B cell (primary cell): ENCODE data around the gene SLC8A3. TPM values are rescaled to one million over a fixed set of nuclear protein-coding genes. Genes with fewer than 3 reads are reported as not detected.

Experiments used
- ATAC-seq: fragments of 200-7000 bp; cut with Tn5 transposase; one replicate; pipeline ENCODE4 v1.10.0; 2021; ENCODE audit warnings: low read depth, mild to moderate bottlenecking, moderate number of reproducible peaks, moderate library complexity
- CTCF ChIA-PET: fragments of 350-600 bp; sonication (Branson Sonifier 250); formaldehyde crosslinking; loops from one replicate; lab custom pipeline; 2021; ENCODE audit warnings: antibody characterized with exemption, inconsistent platforms; lab: Charles Lee
- POLR2A ChIA-PET: fragments of 350-600 bp; sonication (Branson Sonifier 250); formaldehyde crosslinking; loops from one replicate; lab custom pipeline; 2021; ENCODE audit warnings: antibody characterized with exemption; lab: Charles Lee
- DNase-seq: peaks from one replicate; pipeline ENCODE4 v3.0.0; 2013
- H2AFZ ChIP-seq: 2 replicates; pipeline ENCODE4 v1.6.1; 2012; ENCODE audit warnings: mild to moderate bottlenecking, low read depth, low read length; ENCODE audit not compliant: insufficient read depth, poor library complexity, severe bottlenecking
- H3K27ac ChIP-seq, 2 donors: 1 replicate in 1 of 2; 2 replicates in 1 of 2; pipeline ENCODE4 v1.5.1; 2012 to 2013; ENCODE audit warnings: low read length in 2 of 2, mild to moderate bottlenecking in 2 of 2, moderate library complexity in 1 of 2
- H3K27me3 ChIP-seq, 4 experiments: fragments of 200-600 bp in 1 of 4; sonication (generic) in 1 of 4; replicated peaks in 1 of 4; 1 replicate in 2 of 4; 2 replicates in 2 of 4; pipeline versions ENCODE4 v1.6.1 to v1.7.0; 2013 to 2016; ENCODE audit warnings: low read length in 3 of 4, mild to moderate bottlenecking in 2 of 4, mixed read lengths in 1 of 4, moderate library complexity in 1 of 4; ENCODE audit not compliant: insufficient read depth in 4 of 4, control insufficient read depth in 3 of 4; ENCODE audit errors: control extremely low read depth in 1 of 4
- H3K36me3 ChIP-seq, 2 experiments: replicated peaks in 1 of 2; 1 replicate in 1 of 2; 2 replicates in 1 of 2; pipeline versions ENCODE4 v1.6.1 to v1.7.1; 2013; ENCODE audit warnings: low read length in 1 of 2; ENCODE audit not compliant: insufficient read depth in 2 of 2, control insufficient read depth in 1 of 2; ENCODE audit errors: control extremely low read depth in 1 of 2, extremely low read depth in 1 of 2
- H3K4me1 ChIP-seq, 2 donors: fragments of 200-600 bp in 1 of 2; sonication (generic) in 1 of 2; 1 replicate in 1 of 2; 2 replicates in 1 of 2; pipeline versions ENCODE4 v1.5.1 to v1.6.1; 2013 to 2017; ENCODE audit warnings: low read length in 2 of 2; ENCODE audit not compliant: control insufficient read depth in 2 of 2, insufficient read depth in 2 of 2
- H3K4me2 ChIP-seq: replicated peaks from 2 replicates; pipeline ENCODE3; 2012; ENCODE audit warnings: mild to moderate bottlenecking, low read depth, low read length; ENCODE audit not compliant: poor library complexity, severe bottlenecking
- H3K4me3 ChIP-seq, 5 experiments: fragments of 200-600 bp in 1 of 5; sonication (generic) in 1 of 5; 1 replicate in 3 of 5; 2 replicates in 2 of 5; pipeline versions ENCODE4 v1.5.1 to v1.7.0; 2011 to 2016; ENCODE audit warnings: low read length in 4 of 5, mild to moderate bottlenecking in 4 of 5, low read depth in 2 of 5, control low read depth in 1 of 5, moderate library complexity in 1 of 5; ENCODE audit not compliant: insufficient read depth in 1 of 5; ENCODE audit errors: control extremely low read depth in 1 of 5, extremely low read depth in 1 of 5
- H3K79me2 ChIP-seq: fragments of 200-600 bp; sonication (generic); one replicate; pipeline ENCODE4 v1.6.0; 2016; ENCODE audit warnings: low read length; ENCODE audit not compliant: control insufficient read depth, insufficient read depth
- H3K9ac ChIP-seq: fragments of 200-600 bp; sonication (generic); 2 replicates; pipeline ENCODE4 v1.6.1; 2017; ENCODE audit warnings: mild to moderate bottlenecking, low read length, moderate library complexity
- H3K9me3 ChIP-seq, 3 donors: one replicate each; pipeline versions ENCODE4 v1.6.1 to v1.7.1; 2013; ENCODE audit warnings: low read length in 2 of 3; ENCODE audit not compliant: control insufficient read depth in 2 of 3, insufficient read depth in 1 of 3; ENCODE audit errors: control extremely low read depth in 1 of 3
- H4K20me1 ChIP-seq: 2 replicates; pipeline ENCODE4 v1.6.0; 2012; ENCODE audit warnings: mild to moderate bottlenecking, low read length; ENCODE audit not compliant: insufficient read depth, control insufficient read depth, poor library complexity, severe bottlenecking
- H3K27ac Mint-ChIP-seq: one replicate; pipeline ENCODE4 v1.8.0; 2021; ENCODE audit warnings: mixed read lengths
- H3K27me3 Mint-ChIP-seq: one replicate; pipeline ENCODE4 v1.8.0; 2021; ENCODE audit warnings: mixed read lengths
- H3K4me1 Mint-ChIP-seq: one replicate; pipeline ENCODE4 v1.8.0; 2021; ENCODE audit warnings: mixed read lengths
- H3K4me3 Mint-ChIP-seq: one replicate; pipeline ENCODE4 v1.8.0; 2021; ENCODE audit warnings: mixed read lengths
- H3K9me3 Mint-ChIP-seq: one replicate; pipeline ENCODE4 v1.8.0; 2022; ENCODE audit warnings: mixed read lengths; ENCODE audit not compliant: insufficient read depth
- CTCF ChIP-seq: fragments of 200-600 bp; IDR thresholded peaks from one replicate; pipeline ENCODE4 v1.8.0; 2022; ENCODE audit warnings: antibody characterized with exemption, mild to moderate bottlenecking
- EZH2 ChIP-seq: IDR thresholded peaks from 2 replicates; pipeline ENCODE4 v1.6.1; 2012; ENCODE audit warnings: borderline replicate concordance, low read depth, mild to moderate bottlenecking, moderate library complexity, low read length; ENCODE audit not compliant: insufficient read depth, poor library complexity, severe bottlenecking
- WGBS: methylation state at CpG from one replicate; pipeline ENCODE4 v1.1.5; 2013; ENCODE audit warnings: missing lambda C conversion rate; ENCODE audit not compliant: insufficient coverage; 5-methylcytosine and 5-hydroxymethylcytosine counted together
- intact Hi-C: fragments of 100-400 bp; cut with micrococcal nuclease; formaldehyde crosslinking; loops from one replicate; pipeline ENCODE4 v1.10.0; 2022
- polyA plus RNA-seq: library from polyadenylated mRNA; depleted of rRNA; stranded (reverse); fragments of >200 nt; gene quantifications from 2 replicates; pipeline ENCODE4 v1.2.3, GENCODE V29; 2012
- total RNA-seq, 2 donors: library from RNA; stranded (reverse); fragments of 120-200 nt in 1 of 2; gene quantifications; 1 replicate in 1 of 2; 2 replicates in 1 of 2; pipeline versions ENCODE4 v1.2.3 to v1.2.4, GENCODE V29; 2013 to 2022

The SLC8A3 gene
- total and polyA plus RNA-seq, 2 donors (not counting 1 experiment from before 2014, with no cell fraction given), result 0.07 to 0.09 TPM

- H4K20me1 ChIP-seq, result no peaks in the 10 kb centered on the region
- POLR2A ChIA-PET, result no interaction called here
- H3K36me3 ChIP-seq, result no peaks in the 10 kb centered on the region
- Mint-ChIP-seq H3K9me3 (no peaks in the 10 kb centered on the region), H3K27me3 (peaks cover 6% of the 10 kb centered on the region), H3K4me1 (no peaks in the 10 kb centered on the region), H3K27ac (no peak overlapping the region), H3K4me3 (no peak overlapping the region)
- no peaks in the 10 kb centered on the region for H3K9me3 ChIP-seq
- H3K4me1 ChIP-seq, result no peaks in the 10 kb centered on the region
- H3K4me2 ChIP-seq, result no peak overlapping the region
- H3K27me3 ChIP-seq, result peaks cover 0 to 6% (median 0%) of the 10 kb centered on the region in 4 experiments
- intact Hi-C loops, result no loop called here
- ATAC-seq (peak; percentile 51), DNase-seq (peak; percentile 56)
- H3K4me3 ChIP-seq, result no peak overlapping the region
- 18% methylated on average over 13 of the region's 17 CpGs for WGBS
- CTCF ChIA-PET, result interaction anchor here (0.6 to 2.5 kb wide), 9 partner anchors 9 to 443 kb away, joined by 3 to 33 read pairs (median 3); no protein-coding TSS in a partner anchor
- H3K79me2 ChIP-seq, result no peaks in the 10 kb centered on the region
- TF ChIP-seq EZH2 (no peak), CTCF (peak; percentile 77)
- H2AFZ ChIP-seq, result no peak overlapping the region
- H3K27ac ChIP-seq, result no peak overlapping the region
- H3K9ac ChIP-seq, result no peak overlapping the region
These were observed 160.8 kb downstream of the SLC8A3 start for GRCh38 chr14:70027785-70028428.

GRCh38 chr14:70023871-70024270 lies 164.9 kb downstream of the SLC8A3 start:
- Histone ChIP-seq H4K20me1 (no peaks in the 10 kb centered on the region), H3K4me2 (no peak overlapping the region), H3K36me3 (no peaks in the 10 kb centered on the region), H3K4me1 (peaks cover 2 to 3% of the 10 kb centered on the region in 2 donors), H3K9me3 (no peaks in the 10 kb centered on the region), H3K4me3 (no peak overlapping the region), H3K79me2 (no peaks in the 10 kb centered on the region), H3K27ac (no peak overlapping the region), H3K27me3 (peaks cover 0 to 2% (median 0%) of the 10 kb centered on the region in 4 experiments), H3K9ac (no peak overlapping the region), H2AFZ (no peak overlapping the region)
- Mint-ChIP-seq H3K4me3 (no peak overlapping the region), H3K9me3 (no peaks in the 10 kb centered on the region), H3K27ac (no peak overlapping the region), H3K4me1 (peaks cover 4% of the 10 kb centered on the region), H3K27me3 (peaks cover 3% of the 10 kb centered on the region)
- TF ChIP-seq EZH2 (no peak), CTCF (no peak)
- DNase-seq (no peak), ATAC-seq (no peak)
- ChIA-PET POLR2A (no interaction called here), CTCF (interaction anchor here (1.9 kb wide), 1 partner anchor 205 kb away, joined by 4 read pairs; no protein-coding TSS in a partner anchor)
- 29% methylated on average over 1 of the region's 1 CpG for WGBS
- intact Hi-C loops, result no loop called here
